A549 treated with DMSO at 1 μM for 4 hours (cell line): ENCODE data around the gene FGF12. TPM values are rescaled to one million over a fixed set of nuclear protein-coding genes. Genes with fewer than 3 reads are reported as not detected.

ENCODE experiments used
- total RNA-seq: library from RNA; stranded (reverse); fragments of 200-300 nt; extraction: Qiagen RNA extraction; gene quantifications from 5 replicates; pipeline ENCODE4 v1.2.3, GENCODE V29; 2022; ENCODE audit warnings: low read depth

FGF12 gene
- total RNA-seq = 0.38 to 0.97 TPM (median 0.63 TPM) in 5 replicates

GRCh38 chr3:192727032-192727847 is at the start of gene FGF12:
FGF12 (minus strand) TSS chr3:192727541.

Other genes with a start within 250 kb of the FGF12 start
- 5.5 to 6.7 TPM (median 5.7 TPM) in 5 replicates for gene MB21D2, start 190.3 kb upstream of the FGF12 start, total RNA-seq